GM12865 (cell line): ENCODE results near the gene GORASP1.

ENCODE experiments used
- DNase-seq: peaks from one replicate; pipeline ENCODE4 v3.0.0; 2010; ENCODE audit warnings: low read depth
- H3K4me3 ChIP-seq: 2 replicates; pipeline ENCODE4 v1.5.1; 2011; ENCODE audit warnings: mild to moderate bottlenecking, low read depth, low read length, control low read depth
- CTCF ChIP-seq: IDR thresholded peaks from 2 replicates; pipeline ENCODE4 v1.5.1; 2011; ENCODE audit warnings: low read length, control low read depth, low read depth, inconsistent platforms; ENCODE audit not compliant: insufficient read depth; ENCODE audit errors: missing control alignments

The GORASP1 gene

GRCh38 chr3:39107388-39108199 is at the start of gene GORASP1, which contains the start of gene TTC21A:
Gene GORASP1, minus strand, starts transcription at chr3:39107627. Its CDS starts 86 bp downstream, at chr3:39107541.
Gene TTC21A, plus strand, starts transcription at chr3:39107680. Its CDS starts 158 bp downstream, at chr3:39107838.
- peak; percentile 78 for DNase-seq
- H3K4me3 ChIP-seq, result peak within 1 kb of the TSS; percentile 86
- TF ChIP-seq CTCF, result no peak

- DNase-seq, result no peak
- TF ChIP-seq CTCF, result no peak
- H3K4me3 ChIP-seq, result no peak overlapping the region
Measured at GRCh38 chr3:39156421-39156820, 49.0 kb upstream of the GORASP1 start.

GRCh38 chr3:39154280-39155021 is 47.0 kb upstream of the GORASP1 start:
- no peak overlapping the region for H3K4me3 ChIP-seq
- no peak for DNase-seq

DNA sequence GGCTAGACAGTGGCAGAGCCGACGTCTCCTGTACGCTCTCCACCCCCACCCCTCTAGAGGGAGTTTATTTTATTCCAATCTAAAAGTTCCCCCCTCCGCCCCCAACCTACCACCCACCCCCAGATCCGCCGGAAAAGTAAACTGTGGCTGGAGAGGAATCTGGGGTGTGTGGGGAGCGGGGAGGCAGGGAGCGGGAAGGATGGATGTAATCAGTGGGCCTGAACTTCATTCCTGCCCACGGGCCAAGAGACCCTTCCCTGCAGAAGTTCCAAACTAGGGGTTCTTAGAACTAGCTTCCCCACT is 46.5 kb upstream of the GORASP1 start:
- TF ChIP-seq CTCF, result no peak
- peak overlapping the region; percentile 52 for H3K4me3 ChIP-seq
- DNase-seq, result no peak

More at GRCh38 chr3:39154280-39155021, 47.0 kb upstream of the GORASP1 start:
- no peak for TF ChIP-seq CTCF

DNA sequence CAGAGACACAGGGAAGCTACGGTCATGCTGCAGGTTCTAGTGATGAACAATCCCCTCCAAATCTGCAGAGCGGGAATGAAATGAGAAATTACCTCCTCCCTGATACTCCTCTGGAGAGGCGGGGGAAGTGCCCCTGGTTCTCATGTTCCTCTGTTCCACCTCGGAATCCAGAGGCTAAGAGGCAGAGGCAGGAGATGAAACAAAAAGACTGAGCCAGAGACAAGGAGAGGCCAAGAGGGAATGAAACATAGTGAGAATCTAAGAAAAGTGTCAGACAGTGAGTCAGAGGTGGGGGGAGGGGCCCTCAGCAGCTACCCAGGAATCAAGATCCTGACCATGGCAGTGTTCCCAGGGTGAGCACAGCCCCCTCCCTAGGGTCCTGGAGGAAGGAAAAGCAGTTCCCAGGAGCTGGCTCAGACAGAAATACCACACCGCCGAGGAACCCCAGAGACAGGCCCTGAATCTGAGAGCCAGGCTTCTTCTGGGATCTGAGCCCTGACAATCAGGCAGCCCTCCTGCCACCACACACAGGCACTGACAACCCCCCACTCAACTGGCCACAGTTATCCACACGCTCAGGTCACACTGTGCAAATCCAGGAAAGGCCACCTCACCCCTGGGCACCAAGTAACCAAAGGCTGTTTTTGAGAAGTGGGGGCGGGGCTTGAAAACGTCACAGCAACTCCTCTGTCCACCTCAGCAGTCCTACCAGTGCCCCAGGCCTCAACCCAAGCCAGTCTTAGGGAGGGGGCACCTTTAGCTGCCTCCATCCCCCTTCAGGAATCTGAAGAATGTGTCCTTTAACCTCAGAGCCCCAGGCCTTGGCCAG is 43.6 kb upstream of the GORASP1 start:
- peak; percentile 30 for DNase-seq
- TF ChIP-seq CTCF, result no peak
- peak overlapping the region; percentile 65 for H3K4me3 ChIP-seq

DNA sequence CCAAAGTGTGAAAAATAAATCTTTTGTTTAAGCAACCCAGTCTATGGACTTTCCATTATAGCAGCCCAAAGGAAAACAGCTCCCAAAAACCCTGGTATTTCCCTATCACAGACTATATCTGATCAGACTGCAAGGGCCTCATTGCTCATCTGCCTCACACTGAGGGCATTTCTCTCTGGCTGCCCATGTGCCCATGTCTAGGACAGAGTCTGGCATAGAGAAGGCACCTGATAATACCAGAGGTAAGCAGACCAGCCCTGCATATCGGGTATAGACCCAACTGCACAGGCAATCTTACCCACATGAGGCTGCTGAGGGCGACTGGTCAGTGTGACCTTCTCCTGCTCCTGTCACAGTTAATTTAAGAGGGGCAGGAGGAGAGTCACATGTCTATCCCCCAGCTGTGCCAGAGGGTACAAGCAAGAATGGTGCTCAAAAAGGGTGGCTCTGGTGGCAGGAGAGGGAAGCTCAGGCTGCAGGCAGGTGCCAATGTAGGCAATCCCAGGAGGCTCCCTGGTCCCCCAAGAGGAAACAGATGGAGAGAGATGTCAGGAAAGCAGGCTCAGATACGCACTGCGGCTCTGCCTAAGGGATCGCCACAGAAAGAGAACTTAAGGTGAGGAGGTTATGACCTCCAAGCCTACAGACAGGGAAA is 42.8 kb upstream of the GORASP1 start:
- DNase-seq, result no peak
- no peak for TF ChIP-seq CTCF
- peak overlapping the region; percentile 65 for H3K4me3 ChIP-seq
